Transverse colon (tissue), 4 donors: ENCODE measurements around the gene PDHA2. TPM values are rescaled to one million over a fixed set of nuclear protein-coding genes. Genes with fewer than 3 reads are reported as not detected.

ENCODE experiments used
- DNase-seq: peaks from one replicate; pipeline ENCODE4 v3.0.0-alpha.2; 2019
- H3K27ac ChIP-seq, 4 donors: fragments of 200-600 bp; sonication (generic); 2 replicates each; pipeline ENCODE4 v1.5.1; 2016 to 2018; ENCODE audit warnings: inconsistent platforms in 4 of 4
- H3K27me3 ChIP-seq: fragments of 200-600 bp; sonication (generic); 2 replicates; pipeline ENCODE4 v1.5.1; 2017; ENCODE audit warnings: inconsistent platforms
- H3K36me3 ChIP-seq, 4 donors: fragments of 200-600 bp; sonication (generic); 2 replicates each; pipeline ENCODE4 v1.5.1; 2017 to 2019; ENCODE audit warnings: inconsistent platforms in 4 of 4
- H3K4me1 ChIP-seq, 4 donors: fragments of 200-600 bp; sonication (generic); 2 replicates each; pipeline ENCODE4 v1.5.1; 2017 to 2020; ENCODE audit warnings: inconsistent platforms in 4 of 4
- H3K4me3 ChIP-seq, 4 donors: fragments of 200-600 bp; sonication (generic); 1 replicate in 1 of 4; 2 replicates in 3 of 4; pipeline versions ENCODE4 v1.5.1 to v1.6.1; 2017 to 2019; ENCODE audit warnings: inconsistent platforms in 4 of 4
- H3K9me3 ChIP-seq, 2 donors: fragments of 200-600 bp; sonication (generic); 2 replicates each; pipeline ENCODE4 v1.5.1; 2017 to 2019; ENCODE audit warnings: inconsistent platforms in 2 of 2
- CTCF ChIP-seq, 5 experiments: fragments of 200-600 bp in 3 of 5; fragments of 450-650 bp in 2 of 5; sonication (generic) in 3 of 5; IDR thresholded peaks; 1 replicate in 2 of 5; 2 replicates in 3 of 5; pipeline ENCODE4 v1.5.1; 2016 to 2017; ENCODE audit warnings: antibody characterized with exemption in 5 of 5, inconsistent platforms in 3 of 5, mild to moderate bottlenecking in 2 of 5, moderate library complexity in 1 of 5
- EP300 ChIP-seq: sonication (generic); formaldehyde crosslinking; IDR thresholded peaks from one replicate; pipeline ENCODE4 v1.6.1; 2017; ENCODE audit warnings: antibody characterized with exemption, low read depth
- POLR2A ChIP-seq: fragments of 450-650 bp; IDR thresholded peaks from one replicate; pipeline ENCODE4 v1.6.1; 2016; ENCODE audit warnings: antibody characterized with exemption, mild to moderate bottlenecking, moderate library complexity
- POLR2AphosphoS5 ChIP-seq, 3 donors: sonication (generic); formaldehyde crosslinking; IDR thresholded peaks; one replicate each; pipeline ENCODE4 v1.6.1; 2016; ENCODE audit warnings: antibody characterized with exemption in 3 of 3
- WGBS, 2 donors: methylation state at CpG; one replicate each; pipeline ENCODE4 v1.1.5; 2018; ENCODE audit warnings: low coverage in 1 of 2; 5-methylcytosine and 5-hydroxymethylcytosine counted together
- in situ Hi-C, 4 donors: fragments of 200-750 bp; cut with MboI; loops; one replicate each; pipeline versions ENCODE4 v1.15.0 to v1.15.1; 2017; ENCODE audit warnings: low sequenced_read_pairs in 3 of 4, low pct_ligation_motif_present in 1 of 4, low pct_unique_long_range_greater_than_20kb in 1 of 4
- intact Hi-C: fragments of 100-400 bp; cut with DNase I; formaldehyde crosslinking; loops from one replicate; pipeline ENCODE4 v1.15.1; 2023; ENCODE audit warnings: low total_unique reads
- total RNA-seq, 4 donors: library from RNA; depleted of rRNA; stranded (reverse); fragments of >200 nt; gene quantifications; one replicate each; pipeline ENCODE4 v1.1.0, GENCODE V29; 2016

PDHA2 gene
- total RNA-seq, result not detected

GRCh38 chr4:95839891-95840290 is at the start of gene PDHA2:
PDHA2 (plus strand) TSS chr4:95840093; CDS start chr4:95840151, 58 bp downstream.
- H3K27ac ChIP-seq, result no peak within 1 kb of the TSS
- H3K36me3 ChIP-seq, result no peaks in the 10 kb centered on the region
- DNase-seq, result no peak
- no peaks in the 10 kb centered on the region for H3K27me3 ChIP-seq
- H3K4me1 ChIP-seq, result no peaks in the 10 kb centered on the region
- no peak for TF ChIP-seq EP300
- no peak for TF ChIP-seq POLR2A
- TF ChIP-seq CTCF (IDR thresholded peaks at IDR 0.05), result no peak
- TF ChIP-seq POLR2AphosphoS5 (IDR thresholded peaks at IDR 0.05), result no peak
- no peak within 1 kb of the TSS for H3K4me3 ChIP-seq
- H3K9me3 ChIP-seq, result no peaks in the 10 kb centered on the region
- in situ Hi-C loops, result no loop called here
- WGBS, 2 donors, result 96% methylated on average over 22 of the region's 22 CpGs; no CpG with 5 or more reads in 1 of the 2 donors
- intact Hi-C loops, result no loop called here

DNA sequence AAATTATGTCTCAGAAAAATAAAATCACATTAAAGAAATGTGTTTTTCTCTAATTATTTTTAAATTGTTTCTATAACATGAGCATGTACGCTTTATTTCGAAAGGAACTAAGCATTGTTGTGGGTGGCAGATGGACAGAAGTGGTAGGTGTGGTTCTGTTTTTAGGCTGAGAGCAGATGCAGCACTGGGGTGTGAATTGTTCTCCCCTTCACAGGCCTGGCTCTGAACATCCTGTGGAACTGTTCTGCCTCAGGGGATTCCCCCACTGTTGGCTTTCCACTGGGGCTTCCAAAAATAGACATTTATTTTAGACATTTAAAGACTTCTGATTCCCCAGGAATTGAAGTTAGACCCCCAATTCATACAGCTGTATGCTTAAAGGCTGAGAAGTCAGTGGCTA is 41.9 kb upstream of the PDHA2 start:
- no peak overlapping the region for H3K27ac ChIP-seq
- H3K9me3 ChIP-seq, result no peaks in the 10 kb centered on the region
- intact Hi-C loops (no loop called here), in situ Hi-C loops (no loop called here)
- 66 to 86% methylated on average over 2 of the region's 2 CpGs for WGBS, 2 donors
- no peaks in the 10 kb centered on the region for H3K27me3 ChIP-seq
- TF ChIP-seq CTCF (IDR thresholded peaks at IDR 0.05) (no peak), POLR2AphosphoS5 (IDR thresholded peaks at IDR 0.05) (no peak), EP300 (no peak), POLR2A (no peak)
- no peak for DNase-seq
- no peak overlapping the region for H3K4me3 ChIP-seq
- no peaks in the 10 kb centered on the region for H3K4me1 ChIP-seq
- H3K36me3 ChIP-seq, result no peaks in the 10 kb centered on the region

DNA sequence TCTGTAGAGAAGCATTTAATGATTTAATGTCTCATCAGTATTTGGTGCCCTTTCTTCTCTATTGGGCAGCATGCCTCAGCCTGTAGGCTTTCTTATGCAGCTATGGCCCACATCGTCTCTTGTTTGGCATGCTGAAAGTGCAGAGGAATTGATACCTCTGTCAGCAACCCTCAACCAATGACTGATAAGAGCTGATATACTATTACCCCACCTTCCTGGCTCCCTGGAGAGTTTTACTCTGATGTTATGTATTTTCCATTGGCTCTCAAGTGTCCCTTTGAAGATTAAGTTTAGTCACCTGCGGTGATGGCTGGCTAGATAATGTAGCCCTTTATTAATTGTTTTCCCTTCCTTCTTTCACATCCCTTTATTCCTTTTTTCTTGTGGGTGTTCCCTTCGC is 41.2 kb upstream of the PDHA2 start:
- no peaks in the 10 kb centered on the region for H3K36me3 ChIP-seq
- intact Hi-C loops, result no loop called here
- TF ChIP-seq EP300, result no peak
- TF ChIP-seq POLR2AphosphoS5 (IDR thresholded peaks at IDR 0.05), result no peak
- TF ChIP-seq POLR2A, result no peak
- H3K27ac ChIP-seq, result no peak overlapping the region
- WGBS, 2 donors, result 56 to 78% methylated on average over 3 of the region's 3 CpGs
- H3K4me1 ChIP-seq, result no peaks in the 10 kb centered on the region
- in situ Hi-C loops, result no loop called here
- no peak for DNase-seq
- H3K4me3 ChIP-seq, result no peak overlapping the region
- H3K27me3 ChIP-seq, result no peaks in the 10 kb centered on the region
- H3K9me3 ChIP-seq, result no peaks in the 10 kb centered on the region

GRCh38 chr4:95821867-95822266 is 18.0 kb upstream of the PDHA2 start:
- in situ Hi-C loops, result no loop called here

More at GRCh38 chr4:95821867-95822266, 18.0 kb upstream of the PDHA2 start:
- 80 to 81% methylated on average over 3 of the region's 3 CpGs for WGBS, 2 donors
- TF ChIP-seq CTCF (IDR thresholded peaks at IDR 0.05) (no peak), EP300 (no peak), POLR2AphosphoS5 (IDR thresholded peaks at IDR 0.05) (no peak), POLR2A (no peak)
- Histone ChIP-seq H3K27ac (no peak overlapping the region), H3K4me1 (no peaks in the 10 kb centered on the region), H3K36me3 (no peaks in the 10 kb centered on the region), H3K27me3 (no peaks in the 10 kb centered on the region), H3K4me3 (no peak overlapping the region), H3K9me3 (no peaks in the 10 kb centered on the region)
- intact Hi-C loops, result no loop called here
- no peak for DNase-seq
